SK-N-SH (cell line): ENCODE results near the gene PICALM. TPM values are rescaled to one million over a fixed set of nuclear protein-coding genes. Genes with fewer than 3 reads are reported as not detected.

Experiments
- CTCF ChIA-PET: fragments of 300-600, 350-600 bp; formaldehyde crosslinking; extraction: SDS; loops from one replicate; lab custom pipeline; 2021; lab: Yijun Ruan, JAX
- POLR2A ChIA-PET: fragments of 350-600 bp; sonication (Branson Sonifier 250); formaldehyde crosslinking; extraction: SDS; loops from one replicate; lab custom pipeline; 2020; ENCODE audit warnings: antibody characterized with exemption, inconsistent platforms; lab: Yijun Ruan, JAX
- DNase-seq: peaks from one replicate; pipeline ENCODE4 v3.0.0; 2012
- H2AFZ ChIP-seq: fragments of 200-600 bp; sonication (generic); 2 replicates; pipeline ENCODE4 v1.8.1; 2016; ENCODE audit warnings: antibody characterized with exemption, mild to moderate bottlenecking, low read depth
- H3F3A ChIP-seq: fragments of 200-600 bp; sonication (generic); replicated peaks from 2 replicates; pipeline ENCODE3; 2016; ENCODE audit warnings: antibody characterized with exemption, mild to moderate bottlenecking; ENCODE audit not compliant: insufficient read depth
- H3K27ac ChIP-seq, 2 experiments: fragments of 200-500 bp in 1 of 2; fragments of 200-600 bp in 1 of 2; sonication (Bioruptor generic) in 1 of 2; sonication (generic), shearing (Covaris generic) in 1 of 2; 2 replicates each; pipeline versions ENCODE4 v1.5.1 to v1.6.1; 2014 to 2016; ENCODE audit warnings: low read depth in 2 of 2, inconsistent platforms in 1 of 2, low read length in 1 of 2, mild to moderate bottlenecking in 1 of 2, mixed read lengths in 1 of 2
- H3K27me3 ChIP-seq: fragments of 200-600 bp; sonication (generic), shearing (Covaris generic); 2 replicates; pipeline ENCODE4 v1.6.1; 2016; ENCODE audit warnings: mixed run types; ENCODE audit not compliant: insufficient read depth
- H3K36me3 ChIP-seq, 2 experiments: fragments of 200-500 bp in 1 of 2; fragments of 200-600 bp in 1 of 2; sonication (Bioruptor generic) in 1 of 2; sonication (generic) in 1 of 2; replicated peaks in 1 of 2; 2 replicates each; pipeline versions ENCODE3 to v1.5.1; 2014 to 2016; ENCODE audit warnings: low read length in 1 of 2, mild to moderate bottlenecking in 1 of 2; ENCODE audit not compliant: insufficient read depth in 2 of 2, control insufficient read depth in 1 of 2
- H3K4me1 ChIP-seq, 2 experiments: fragments of 200-500 bp in 1 of 2; fragments of 200-600 bp in 1 of 2; sonication (Bioruptor generic) in 1 of 2; sonication (generic), shearing (Covaris generic) in 1 of 2; 2 replicates each; pipeline versions ENCODE4 v1.5.1 to v1.6.1; 2014 to 2016; ENCODE audit warnings: low read depth in 1 of 2, low read length in 1 of 2, mixed run types in 1 of 2; ENCODE audit not compliant: insufficient read depth in 2 of 2, control insufficient read depth in 1 of 2
- H3K4me2 ChIP-seq: fragments of 200-600 bp; sonication (generic), shearing (Covaris generic); 2 replicates; pipeline ENCODE4 v1.6.1; 2017; ENCODE audit warnings: mixed run types
- H3K4me3 ChIP-seq, 2 experiments: fragments of 200-500 bp in 1 of 2; fragments of 200-600 bp in 1 of 2; sonication (Bioruptor generic) in 1 of 2; sonication (generic), shearing (Covaris generic) in 1 of 2; 2 replicates each; pipeline versions ENCODE4 v1.5.1 to v1.8.1; 2014 to 2016; ENCODE audit warnings: low read depth in 2 of 2, inconsistent platforms in 1 of 2, low read length in 1 of 2, mild to moderate bottlenecking in 1 of 2, mixed read lengths in 1 of 2, moderate library complexity in 1 of 2
- H3K79me2 ChIP-seq: fragments of 200-600 bp; sonication (generic); 2 replicates; pipeline ENCODE4 v1.8.1; 2017; ENCODE audit warnings: mild to moderate bottlenecking; ENCODE audit not compliant: insufficient read depth
- H3K9ac ChIP-seq: fragments of 200-600 bp; sonication (generic); 2 replicates; pipeline ENCODE4 v1.6.1; 2017; ENCODE audit warnings: mixed run types
- H3K9me2 ChIP-seq: fragments of 200-600 bp; sonication (generic); 2 replicates; pipeline ENCODE4 v1.6.1; 2017; ENCODE audit warnings: mixed run types
- H3K9me3 ChIP-seq: fragments of 200-600 bp; sonication (generic); 2 replicates; pipeline ENCODE4 v1.6.1; 2017; ENCODE audit warnings: mixed run types, mild to moderate bottlenecking, moderate library complexity
- H4K20me1 ChIP-seq: fragments of 200-600 bp; sonication (generic); 2 replicates; pipeline ENCODE4 v1.6.1; 2017; ENCODE audit warnings: mild to moderate bottlenecking, mixed run types; ENCODE audit not compliant: insufficient read depth
- CHD2 ChIP-seq: fragments of 150-350 bp; IDR thresholded peaks from 2 replicates; pipeline ENCODE4 v1.6.1; 2018; ENCODE audit warnings: low read length; ENCODE audit not compliant: partially characterized antibody
- ELF1 ChIP-seq: IDR thresholded peaks from 2 replicates; pipeline ENCODE4 v1.4.0; 2012
- EP300 ChIP-seq, 2 experiments: IDR thresholded peaks; 2 replicates each; pipeline versions ENCODE4 v1.4.0 to v1.6.1; 2012; ENCODE audit warnings: borderline replicate concordance in 1 of 2, low read depth in 1 of 2, low read length in 1 of 2
- FOSL2 ChIP-seq: IDR thresholded peaks from 2 replicates; pipeline ENCODE4 v1.4.0; 2012; ENCODE audit warnings: low read depth, mild to moderate bottlenecking, moderate library complexity, borderline replicate concordance
- FOXJ3 ChIP-seq: sonication (generic); formaldehyde crosslinking; IDR thresholded peaks from 2 replicates; pipeline ENCODE4 v1.5.1; 2020; ENCODE audit warnings: mild to moderate bottlenecking, missing genetic modification reagents
- JUND ChIP-seq: IDR thresholded peaks from 2 replicates; pipeline ENCODE4 v1.4.0; 2012
- MAX ChIP-seq: IDR thresholded peaks from 2 replicates; pipeline ENCODE4 v1.4.0; 2012; ENCODE audit warnings: low read depth
- MEF2A ChIP-seq: IDR thresholded peaks from 2 replicates; pipeline ENCODE4 v1.4.0; 2012; ENCODE audit warnings: low read depth, borderline replicate concordance
- MXI1 ChIP-seq: IDR thresholded peaks from 2 replicates; pipeline ENCODE4 v1.6.1; 2012; ENCODE audit warnings: mild to moderate bottlenecking, low read depth, low read length, improper control_type of control experiment
- NRF1 ChIP-seq: IDR thresholded peaks from 2 replicates; pipeline ENCODE4 v1.6.1; 2012; ENCODE audit warnings: low read depth, mild to moderate bottlenecking, low read length
- PBX3 ChIP-seq: IDR thresholded peaks from 2 replicates; pipeline ENCODE4; 2012
- POLR2AphosphoS5 ChIP-seq: IDR thresholded peaks from 2 replicates; pipeline ENCODE4 v1.6.1; 2012; ENCODE audit warnings: low read depth, low read length
- RAD21 ChIP-seq: IDR thresholded peaks from 2 replicates; pipeline ENCODE4 v1.6.1; 2012; ENCODE audit warnings: mild to moderate bottlenecking, low read length
- RCOR1 ChIP-seq: fragments of 150-350 bp; IDR thresholded peaks from 2 replicates; pipeline ENCODE4 v1.6.1; 2017; ENCODE audit warnings: antibody characterized with exemption, low read length
- REST ChIP-seq: IDR thresholded peaks from 2 replicates; pipeline ENCODE4 v1.6.1; 2012; ENCODE audit warnings: mild to moderate bottlenecking, low read depth, low read length, moderate library complexity
- SMC3 ChIP-seq: IDR thresholded peaks from 2 replicates; pipeline ENCODE4 v1.6.1; 2012; ENCODE audit warnings: low read depth, low read length, improper control_type of control experiment
- TAF1 ChIP-seq: IDR thresholded peaks from 2 replicates; pipeline ENCODE4 v1.6.1; 2012; ENCODE audit warnings: low read depth, mild to moderate bottlenecking, low read length, moderate library complexity, borderline replicate concordance
- TCF12 ChIP-seq: IDR thresholded peaks from 2 replicates; pipeline ENCODE4 v1.4.0; 2012
- USF2 ChIP-seq: fragments of 150-350 bp; IDR thresholded peaks from 2 replicates; pipeline ENCODE4 v1.6.1; 2017; ENCODE audit warnings: antibody characterized with exemption, low read length, low read depth, borderline replicate concordance
- YY1 ChIP-seq: IDR thresholded peaks from 2 replicates; pipeline ENCODE4 v1.4.0; 2012; ENCODE audit warnings: low read depth, mild to moderate bottlenecking
- WGBS: methylation state at CpG from one replicate; pipeline ENCODE4 v1.1.6; 2017; ENCODE audit warnings: low lambda C conversion rate; 5-methylcytosine and 5-hydroxymethylcytosine counted together
- polyA plus RNA-seq, 3 experiments: library from polyadenylated mRNA; depleted of rRNA; stranded (reverse); fragments of >200 nt; gene quantifications; 2 replicates each; pipeline ENCODE4 v1.2.3, GENCODE V29; 2012

PICALM gene
- polyA plus RNA-seq, 1 of the 3 experiments (the other 2 are of a cell fraction): 103 TPM

GRCh38 chr11:85970593-85970992 lies 98.3 kb downstream of the PICALM start (continued):
- TF ChIP-seq NRF1: no peak

GRCh38 chr11:85967457-85967856 lies 101.4 kb downstream of the PICALM start:
- no peaks in the 10 kb centered on the region for H3K27me3 ChIP-seq
- H3K9me2 ChIP-seq: no peaks in the 10 kb centered on the region
- no peak overlapping the region for H3K9ac ChIP-seq
- no peak overlapping the region for H3K4me3 ChIP-seq
- no peak overlapping the region for H2AFZ ChIP-seq
- H3K4me1 ChIP-seq: peaks cover 2 to 32% of the 10 kb centered on the region in 2 experiments; a peak in 3 of 4 replicates
- TF ChIP-seq RCOR1 (no peak), TCF12 (no peak), MEF2A (no peak), REST (no peak), CHD2 (no peak), FOSL2 (no peak), YY1 (no peak), USF2 (no peak), ELF1 (no peak), RAD21 (no peak)
- TF ChIP-seq, all 33 proteins: peak for 0
- Histone ChIP-seq H3K36me3 (peaks cover 25 to 76% of the 10 kb centered on the region in 2 experiments), H3K27ac (peak overlapping the region in 1 of 2 experiments; percentile 66; a peak in 1 of 4 replicates), H3K79me2 (peaks cover 82% of the 10 kb centered on the region), H3K4me2 (no peak overlapping the region), H3F3A (peaks cover 32% of the 10 kb centered on the region), H3K9me3 (no peaks in the 10 kb centered on the region), H4K20me1 (peaks cover 20% of the 10 kb centered on the region)
- CTCF ChIA-PET: interaction anchor here (1.5 kb wide), 1 partner anchor 74 kb away, joined by 3 read pairs; no protein-coding TSS in a partner anchor
- POLR2A ChIA-PET: no interaction called here
- no peak for DNase-seq
- WGBS: 98% methylated on average over 5 of the region's 5 CpGs

GRCh38 chr11:85965202-85965601 lies 103.7 kb downstream of the PICALM start:
- Histone ChIP-seq H3K9me3 (no peaks in the 10 kb centered on the region), H3K9me2 (no peaks in the 10 kb centered on the region), H4K20me1 (peaks cover 26% of the 10 kb centered on the region), H3K4me3 (no peak overlapping the region), H3K36me3 (peaks cover 22 to 68% of the 10 kb centered on the region in 2 experiments), H3K27me3 (no peaks in the 10 kb centered on the region), H3F3A (peaks cover 35% of the 10 kb centered on the region), H3K9ac (no peak overlapping the region), H3K79me2 (peaks cover 71% of the 10 kb centered on the region), H3K4me1 (peaks cover 4 to 40% of the 10 kb centered on the region in 2 experiments; a peak in 3 of 4 replicates), H3K4me2 (no peak overlapping the region), H2AFZ (no peak overlapping the region), H3K27ac (no peak overlapping the region)
- ChIA-PET POLR2A (no interaction called here), CTCF (interaction anchor here (1.0 kb wide), 1 partner anchor 76 kb away, joined by 3 read pairs; no protein-coding TSS in a partner anchor)
- DNase-seq: no peak
- 94% methylated on average over 2 of the region's 2 CpGs for WGBS
- no peak for TF ChIP-seq FOXJ3 (CRISPR knock-in tag)
- TF ChIP-seq SMC3: no peak
- TF ChIP-seq EP300 (IDR thresholded peaks at IDR 0.05; ENCODE audit: borderline replicate concordance in 1 of 2, low read depth in 1 of 2, low read length in 1 of 2): no peak
- TF ChIP-seq POLR2AphosphoS5: no peak
- no peak for TF ChIP-seq CHD2
- no peak for TF ChIP-seq MXI1
- no peak for TF ChIP-seq PBX3
- TF ChIP-seq FOSL2: no peak
- TF ChIP-seq TAF1: no peak
- no peak for TF ChIP-seq NRF1
- TF ChIP-seq JUND: no peak
- no peak for TF ChIP-seq MAX
- TF ChIP-seq YY1: no peak
